Measurements from ENCODE around the gene MYOM1.
A peak's percentile ranks its signal among the peaks of the same experiment; 100 is the strongest.
"Not testable (repeated sequence)": the region's sequence is repeated elsewhere in the genome, so short reads cannot be mapped to it uniquely, and the experiment has no call there.

Gene MYOM1

DNA sequence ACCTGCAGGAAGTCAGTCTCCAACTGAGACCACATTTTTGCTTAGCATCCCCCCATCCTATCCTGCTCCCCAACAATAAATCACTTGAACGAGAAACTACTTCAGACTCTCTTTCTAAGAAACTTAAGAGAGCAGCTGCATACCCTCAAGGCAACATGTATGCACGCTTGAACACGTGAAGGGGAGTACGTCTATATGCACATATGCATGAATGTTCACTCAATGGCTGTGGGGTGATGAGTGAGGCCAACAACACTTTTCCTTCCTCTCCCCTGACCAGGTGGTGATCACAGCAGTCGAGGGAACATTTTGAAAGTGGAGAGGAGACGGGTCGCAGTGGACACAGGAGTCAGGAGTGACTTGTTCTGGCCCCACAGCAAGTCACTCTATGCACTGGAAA, 127.0 kb downstream of the MYOM1 start:
- no peak for DNase-seq (ENCODE audit: low spot score)

DNA sequence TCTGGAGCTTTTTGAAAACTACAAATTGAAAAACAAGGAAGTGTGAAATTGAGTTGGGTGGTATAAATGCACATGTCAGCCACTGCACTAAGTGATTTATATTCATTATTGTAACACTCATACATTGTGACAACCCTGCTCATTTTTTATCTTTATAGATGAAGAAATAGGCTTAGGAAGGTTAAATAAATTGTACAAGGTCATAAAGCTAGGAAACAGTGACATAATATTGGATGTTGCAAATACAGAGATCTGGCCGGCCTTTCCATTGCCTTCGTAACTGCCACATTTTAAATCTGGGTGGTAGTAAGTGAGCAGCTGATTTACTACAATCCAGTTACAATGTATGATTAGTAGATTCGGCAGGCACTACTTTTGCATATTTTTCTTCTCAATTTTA, 130.2 kb downstream of the MYOM1 start:
- no peak for DNase-seq (ENCODE audit: low spot score)

GRCh38 chr18:3088449-3088848, 131.3 kb downstream of the MYOM1 start:
- no peak for DNase-seq (ENCODE audit: low spot score)

DNA sequence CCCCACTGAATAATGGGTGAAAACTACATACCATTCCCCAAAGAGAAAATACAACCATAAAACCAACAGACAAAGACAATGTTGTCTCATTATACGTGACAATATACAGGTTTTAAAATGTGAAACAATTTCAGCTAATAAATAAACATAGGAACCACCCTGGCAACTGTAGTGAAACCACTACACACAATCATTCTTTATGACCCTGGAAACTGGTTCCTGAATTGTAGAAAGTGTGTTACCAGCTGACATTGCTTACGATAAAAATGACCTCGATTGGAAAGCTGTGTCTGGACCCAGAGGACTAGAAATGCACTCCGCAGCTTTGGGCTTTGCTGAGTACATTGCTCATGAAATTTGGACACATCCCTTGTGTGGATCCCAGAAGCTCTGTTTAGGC, 132.9 kb downstream of the MYOM1 start:
- DNase-seq (ENCODE audit: low spot score): no peak

- no peak for DNase-seq (ENCODE audit: low spot score)
Measured at GRCh38 chr18:3085612-3086011, 134.2 kb downstream of the MYOM1 start.

DNA sequence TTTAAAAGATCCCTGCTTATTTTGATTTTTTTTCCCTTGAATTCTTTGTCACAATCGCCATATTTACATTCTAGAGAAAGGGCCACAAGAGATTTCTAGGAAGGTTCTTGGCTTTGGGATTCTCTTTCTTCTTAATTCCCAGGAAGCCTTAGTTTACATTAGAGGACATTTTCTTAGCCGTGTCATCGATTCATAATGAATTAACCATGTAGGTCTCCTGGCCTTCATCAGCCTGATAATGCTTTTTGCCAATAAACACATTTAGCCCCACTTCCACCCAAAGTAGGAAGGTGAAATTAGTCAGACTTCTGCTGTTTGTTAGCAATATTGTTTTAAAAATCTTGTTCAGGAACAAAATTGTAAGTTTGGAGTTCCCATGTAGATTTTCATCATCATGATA, 135.6 kb downstream of the MYOM1 start:
- DNase-seq (ENCODE audit: low spot score): no peak

DNA sequence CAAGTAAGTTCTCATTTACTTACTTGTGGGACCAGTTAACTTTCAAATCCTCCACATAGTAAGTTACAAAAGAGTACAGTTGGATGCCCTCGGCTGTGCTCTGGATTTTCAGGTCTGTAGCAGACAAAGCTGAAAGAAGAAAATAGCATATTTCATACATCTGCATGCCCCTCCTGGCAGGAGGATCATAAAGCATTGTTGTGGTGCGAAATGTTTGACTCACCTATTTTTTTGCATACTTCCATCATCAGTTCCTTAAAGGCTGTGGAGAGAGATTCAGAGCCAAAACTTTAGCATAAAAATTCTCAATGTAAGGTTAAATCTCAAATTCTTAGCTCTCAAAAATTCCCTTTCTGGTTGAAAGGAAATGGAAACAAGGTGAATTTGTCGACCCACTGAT, 136.0 kb downstream of the MYOM1 start:
- DNase-seq (ENCODE audit: low spot score): no peak

DNA sequence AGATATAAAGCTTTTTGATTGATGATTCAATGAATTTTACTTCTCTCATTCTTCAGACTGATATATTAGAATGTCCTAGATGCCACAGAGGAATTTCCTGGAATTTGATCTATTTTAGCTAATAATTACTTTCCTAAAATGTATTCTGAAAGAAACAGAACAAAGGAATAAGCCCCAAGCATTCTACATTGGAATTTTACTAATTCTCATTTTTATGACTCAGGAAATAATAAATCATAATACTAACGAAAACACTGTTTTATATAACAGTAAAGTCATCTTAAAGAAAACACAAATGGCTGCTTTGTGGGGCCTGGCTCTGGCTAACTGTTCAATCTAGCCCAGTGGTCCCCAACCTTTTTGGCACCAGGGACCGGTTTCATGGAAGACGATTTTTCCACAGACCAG, 138.2 kb downstream of the MYOM1 start:
- no peak for DNase-seq (ENCODE audit: low spot score)

- DNase-seq (ENCODE audit: low spot score): no peak
Measured at GRCh38 chr18:3079653-3080052, 140.1 kb downstream of the MYOM1 start.

DNA sequence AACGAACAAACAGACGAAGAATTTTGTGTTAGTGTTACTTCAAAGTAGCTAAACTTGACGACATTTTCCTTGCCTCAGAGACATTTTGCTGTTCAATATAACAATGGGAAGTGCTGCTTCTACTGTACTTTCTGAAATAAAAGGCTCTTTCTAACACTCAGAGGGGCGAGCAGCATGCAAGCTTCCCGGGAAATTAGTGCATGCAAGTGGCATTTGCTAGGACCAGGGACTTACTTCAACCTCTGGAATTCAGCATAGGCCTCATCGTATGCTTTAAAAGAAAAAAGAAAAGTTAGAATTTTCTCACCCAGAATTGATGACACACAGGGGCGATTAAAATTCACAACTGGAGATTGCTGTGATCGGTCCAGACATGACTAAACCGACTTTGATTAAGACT, 144.3 kb downstream of the MYOM1 start:
- no peak for DNase-seq (ENCODE audit: low spot score)

- DNase-seq (ENCODE audit: low spot score): no peak
Measured at GRCh38 chr18:3074087-3074486, 145.7 kb downstream of the MYOM1 start.

- DNase-seq (ENCODE audit: low spot score): not testable (repeated sequence)
Measured at GRCh38 chr18:3073353-3073752, 146.4 kb downstream of the MYOM1 start.

DNA sequence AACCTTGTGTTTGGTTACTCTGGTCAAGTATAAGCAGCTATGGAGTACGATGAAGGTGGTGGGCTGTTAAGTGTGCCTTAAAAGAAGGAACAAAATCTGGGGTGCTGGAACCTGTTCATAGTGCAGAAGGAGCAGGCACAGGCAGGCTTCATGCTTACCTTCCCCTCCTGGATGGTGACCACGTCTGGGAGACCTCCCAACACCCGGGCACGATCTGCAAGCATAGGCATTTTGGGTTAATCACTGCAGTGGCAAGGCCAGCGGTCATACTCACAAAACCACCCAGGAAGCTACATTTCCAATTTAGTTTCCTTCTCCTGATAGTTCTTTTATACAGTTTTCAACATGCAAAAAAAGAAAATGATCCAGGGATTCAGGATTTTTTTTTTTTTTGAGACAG, 148.1 kb downstream of the MYOM1 start:
- DNase-seq (ENCODE audit: low spot score): no peak

DNA sequence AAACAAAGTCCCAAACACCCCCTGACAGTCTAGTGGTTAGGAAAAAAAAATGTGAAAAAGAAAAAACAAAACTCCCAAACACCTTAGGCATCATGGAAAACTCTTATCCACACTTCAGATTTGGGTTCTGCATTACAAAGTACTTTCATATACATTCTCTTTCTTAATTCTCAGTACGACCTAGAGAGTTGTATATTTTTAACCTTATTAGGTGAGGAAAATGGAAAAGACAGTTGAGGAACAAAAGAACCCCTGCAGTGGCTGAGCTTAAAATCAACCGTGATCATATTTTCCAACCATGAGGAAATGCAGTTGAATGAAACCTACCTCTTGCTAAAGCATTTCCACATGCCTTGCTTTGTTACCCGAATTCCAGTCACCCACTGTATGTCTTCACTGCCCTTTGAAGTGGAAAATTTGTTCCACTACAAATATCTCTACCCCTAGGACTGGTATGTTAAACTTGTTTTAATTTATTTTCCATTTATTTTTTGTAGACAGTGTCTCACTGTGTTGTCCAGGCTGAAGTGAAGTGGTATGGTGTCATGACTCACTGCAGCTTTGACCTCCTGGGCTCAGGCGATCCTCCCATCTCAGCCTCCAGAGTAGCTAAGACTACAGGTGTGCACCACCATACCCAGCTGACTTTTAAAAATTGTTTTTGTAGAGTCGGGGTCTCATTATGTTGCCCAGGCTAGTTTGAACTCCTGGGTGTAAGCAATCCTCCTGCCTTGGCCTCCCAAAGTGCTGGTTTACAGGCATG, 149.9 kb downstream of the MYOM1 start:
- no peak for DNase-seq (ENCODE audit: low spot score)

GRCh38 chr18:3067722-3068121, 152.0 kb downstream of the MYOM1 start:
- DNase-seq (ENCODE audit: low spot score): no peak

DNA sequence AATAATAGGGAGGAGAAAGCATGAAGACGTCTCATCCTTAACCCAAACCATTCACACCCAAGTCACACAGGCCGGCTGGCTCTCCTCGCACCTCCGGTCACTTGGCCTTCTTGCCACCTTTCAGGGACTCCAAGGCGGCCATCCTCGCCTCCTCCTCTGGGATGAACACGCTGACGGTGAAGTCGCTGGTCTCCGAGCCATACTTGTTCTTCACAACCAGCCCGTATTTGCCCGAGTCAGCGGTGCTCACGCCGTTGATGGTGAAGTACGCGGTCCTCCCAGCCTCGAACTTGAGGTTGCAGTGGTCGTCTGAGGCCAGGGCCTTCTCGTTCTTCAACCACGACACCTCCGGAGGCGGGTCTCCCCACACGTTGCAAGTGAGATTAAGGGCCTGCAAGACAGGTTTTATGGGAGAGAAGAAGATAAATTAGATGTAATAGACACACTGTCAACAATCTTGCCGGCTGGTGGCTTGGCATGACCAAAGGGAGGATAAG, 152.6 kb downstream of the MYOM1 start:
- no peak for DNase-seq (ENCODE audit: low spot score)

GRCh38 chr18:3066341-3067110, 153.2 kb downstream of the MYOM1 start:
- DNase-seq (ENCODE audit: low spot score): no peak

GRCh38 chr18:3063766-3064165, 156.0 kb downstream of the MYOM1 start:
- DNase-seq (ENCODE audit: low spot score): not testable (repeated sequence)

DNA sequence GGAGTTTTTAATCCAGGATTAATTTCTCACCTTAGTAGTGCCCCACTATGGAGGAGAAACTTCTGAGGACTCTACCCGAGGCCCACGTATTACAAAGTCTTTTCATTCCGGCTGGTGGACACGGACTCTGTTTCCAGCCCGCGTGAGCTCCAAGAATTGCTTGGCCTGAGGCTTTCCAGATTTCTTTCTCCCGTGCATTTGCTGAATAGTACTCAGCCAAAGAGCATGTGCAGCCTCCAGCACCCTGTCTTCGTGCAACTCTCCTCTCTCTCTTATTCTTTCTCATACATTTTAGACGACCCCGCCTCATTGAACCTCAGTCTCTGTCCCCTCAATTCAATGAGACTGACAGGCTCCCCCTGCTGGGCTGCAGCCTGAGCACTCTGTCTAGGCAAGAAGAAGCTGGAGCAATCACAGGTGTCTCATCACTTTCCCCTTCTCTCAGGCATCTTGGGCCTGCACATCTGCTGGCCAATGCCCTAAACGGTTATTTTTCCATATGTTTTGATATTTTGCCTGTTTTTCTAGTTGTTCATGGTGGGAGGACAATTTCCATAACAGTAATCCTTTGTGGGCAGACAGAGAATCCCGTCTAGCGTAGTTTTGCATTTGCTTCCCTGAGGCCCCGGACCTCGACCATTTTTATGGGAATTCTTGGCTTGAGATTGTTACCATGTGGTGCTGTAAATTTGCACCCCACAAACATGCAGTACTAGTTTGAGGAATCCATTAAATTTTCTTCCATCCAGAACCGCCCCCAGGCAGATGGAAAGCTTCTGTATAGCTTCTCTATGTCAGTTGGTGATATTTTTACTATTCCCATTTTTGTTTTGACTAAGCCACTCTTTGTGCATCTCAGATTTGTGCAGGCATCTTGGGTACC, 156.7 kb downstream of the MYOM1 start:
- DNase-seq (ENCODE audit: low spot score): peak; percentile 65

GRCh38 chr18:3061581-3062312, 158.0 kb downstream of the MYOM1 start:
- no peak for DNase-seq (ENCODE audit: low spot score)

All from SK-N-DZ (cell line).